PC-3 (cell line): ENCODE data around the gene AGBL1. TPM values are rescaled to one million over a fixed set of nuclear protein-coding genes. Genes with fewer than 3 reads are reported as not detected.

Experiments
- ATAC-seq: fragments of 200-7000 bp; cut with Tn5 transposase; 2 replicates; pipeline ENCODE4 v1.9.1; 2020; ENCODE audit warnings: mild to moderate bottlenecking, moderate library complexity
- BruUV-seq: library from RNA; stranded (reverse); fragments of 400-500 nt; replicated peaks from 2 replicates; lab custom pipeline; 2021; lab: Mats Ljungman, UMichigan
- CTCF ChIA-PET: fragments of 300-600 bp; sonication (Branson Sonifier 250); formaldehyde crosslinking; loops from one replicate; lab custom pipeline; 2022; ENCODE audit warnings: antibody characterized with exemption; lab: Charles Lee
- POLR2A ChIA-PET: fragments of 300-600 bp; sonication (Branson Sonifier 250); formaldehyde crosslinking; loops from one replicate; lab custom pipeline; 2022; ENCODE audit warnings: antibody characterized with exemption; ENCODE audit not compliant: unreplicated experiment; lab: Charles Lee
- DNase-seq: peaks from one replicate; pipeline ENCODE4 v3.0.0-alpha.2; 2015
- H2AFZ ChIP-seq: fragments of 300-600 bp; sonication (generic); 2 replicates; pipeline ENCODE4 v1.6.0; 2016; ENCODE audit warnings: antibody characterized with exemption, low read length
- H3F3A ChIP-seq: fragments of 300-600 bp; sonication (generic); one replicate; pipeline ENCODE4 v1.6.0; 2017; ENCODE audit warnings: antibody characterized with exemption, low read length, control low read depth, mild to moderate bottlenecking; ENCODE audit not compliant: unreplicated experiment
- H3K27ac ChIP-seq: fragments of 300-600 bp; sonication (generic); 2 replicates; pipeline ENCODE4 v1.5.1; 2016; ENCODE audit warnings: mild to moderate bottlenecking, low read length
- H3K27me3 ChIP-seq: fragments of 300-600 bp; sonication (generic); 2 replicates; pipeline ENCODE4 v1.6.1; 2016; ENCODE audit warnings: low read length, mixed read lengths
- H3K36me3 ChIP-seq: fragments of 300-600 bp; sonication (generic); 2 replicates; pipeline ENCODE4 v1.6.1; 2016; ENCODE audit warnings: low read depth, mixed run types, low read length, mixed read lengths
- H3K4me1 ChIP-seq: fragments of 300-600 bp; sonication (generic); 2 replicates; pipeline ENCODE4 v1.5.1; 2016; ENCODE audit warnings: low read length; ENCODE audit not compliant: insufficient read depth
- H3K4me2 ChIP-seq: fragments of 300-600 bp; sonication (generic); 2 replicates; pipeline ENCODE4 v1.6.0; 2016; ENCODE audit warnings: low read length
- H3K4me3 ChIP-seq: fragments of 300-600 bp; sonication (generic); 2 replicates; pipeline ENCODE4 v1.5.1; 2016; ENCODE audit warnings: mild to moderate bottlenecking, low read length, mixed read lengths
- H3K79me2 ChIP-seq: fragments of 300-600 bp; sonication (generic); 2 replicates; pipeline ENCODE4 v1.6.1; 2017; ENCODE audit warnings: low read length, mixed read lengths
- H3K9ac ChIP-seq: fragments of 300-600 bp; sonication (generic); 2 replicates; pipeline ENCODE4 v1.6.0; 2016; ENCODE audit warnings: mild to moderate bottlenecking, low read length
- H3K9me2 ChIP-seq: fragments of 300-600 bp; sonication (generic); replicated peaks from 2 replicates; pipeline ENCODE4 v1.6.1; 2016; ENCODE audit warnings: mixed run types, low read length, mixed read lengths
- H3K9me3 ChIP-seq: fragments of 300-600 bp; sonication (generic); 2 replicates; pipeline ENCODE4 v1.6.1; 2016; ENCODE audit warnings: low read length, mixed read lengths
- H4K20me1 ChIP-seq: fragments of 300-600 bp; sonication (generic); 2 replicates; pipeline ENCODE4 v1.6.1; 2016; ENCODE audit warnings: low read length, mixed read lengths
- CTCF ChIP-seq: fragments of 300-600 bp; sonication (generic); conservative IDR thresholded peaks from 2 replicates; pipeline ENCODE4 v1.5.1; 2017; ENCODE audit warnings: antibody characterized with exemption, low read depth, mild to moderate bottlenecking, low read length
- EZH2 ChIP-seq: fragments of 300-600 bp; sonication (generic); IDR thresholded peaks from one replicate; pipeline ENCODE4 v1.6.1; 2017; ENCODE audit warnings: antibody characterized with exemption, mild to moderate bottlenecking, low read length; ENCODE audit not compliant: unreplicated experiment
- EZH2phosphoT487 ChIP-seq: fragments of 300-600 bp; sonication (generic); IDR thresholded peaks from 2 replicates; pipeline ENCODE4 v1.6.1; 2018; ENCODE audit warnings: mild to moderate bottlenecking, antibody characterized with exemption, low read length, borderline replicate concordance
- intact Hi-C: fragments of 100-400 bp; cut with micrococcal nuclease; formaldehyde crosslinking; loops from 2 replicates; pipeline ENCODE4 v1.9.0; 2023
- total RNA-seq: library from RNA; depleted of rRNA; stranded (reverse); fragments of >200 nt; gene quantifications from 2 replicates; pipeline ENCODE4 v1.2.3, GENCODE V29; 2014

The AGBL1 gene
- total RNA-seq, 1 experiment from 2014 or later: not detected

DNA sequence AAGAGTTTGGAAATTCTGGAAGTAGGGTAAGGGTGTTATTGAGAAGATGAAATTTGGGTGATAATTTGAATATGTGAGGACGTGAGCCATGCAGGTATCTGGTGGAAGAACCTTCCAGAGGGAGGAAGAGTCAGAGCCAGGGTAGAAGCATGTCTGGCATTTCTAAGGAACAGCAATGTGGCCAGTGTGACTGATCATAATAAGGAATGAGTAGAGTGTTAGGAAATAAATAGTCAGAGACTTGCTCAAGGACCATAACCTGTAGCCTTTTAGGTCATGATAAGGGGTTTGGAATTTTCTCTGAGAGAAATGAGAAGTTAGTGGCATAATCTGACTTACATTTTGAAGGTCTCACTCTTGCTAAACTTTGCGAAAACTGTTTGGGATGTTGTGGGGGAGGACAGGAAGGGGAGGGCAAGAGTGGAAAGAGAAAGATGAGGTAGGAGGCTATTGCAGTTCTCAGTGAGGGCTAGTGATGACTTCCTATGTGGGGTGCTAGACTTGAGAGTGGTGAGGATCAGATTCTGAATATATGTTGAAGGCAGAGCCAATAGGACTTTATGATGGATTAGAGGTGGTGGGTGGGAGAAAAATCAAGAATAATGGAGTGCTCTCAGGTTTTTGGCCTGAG is 568.3 kb downstream of the AGBL1 start:
- H3F3A ChIP-seq: no peaks in the 10 kb centered on the region
- no peaks in the 10 kb centered on the region for H3K9me3 ChIP-seq
- H3K4me2 ChIP-seq: no peak overlapping the region
- no peak overlapping the region for H3K27ac ChIP-seq
- CTCF ChIA-PET: no interaction called here
- H2AFZ ChIP-seq: no peak overlapping the region
- intact Hi-C loops: no loop called here
- H3K79me2 ChIP-seq: no peaks in the 10 kb centered on the region
- no peak for TF ChIP-seq EZH2phosphoT487
- no peak overlapping the region for H3K4me3 ChIP-seq
- no peaks in the 10 kb centered on the region for H3K36me3 ChIP-seq
- no peak overlapping the region for H3K9ac ChIP-seq
- no peaks in the 10 kb centered on the region for H3K9me2 ChIP-seq
- no peak for ATAC-seq
- DNase-seq: no peak
- H4K20me1 ChIP-seq: no peaks in the 10 kb centered on the region
- BruUV-seq: no TSS peak
- POLR2A ChIA-PET: no interaction called here
- H3K27me3 ChIP-seq: no peaks in the 10 kb centered on the region
- no peaks in the 10 kb centered on the region; the same call in 1 of the 2 replicates for H3K4me1 ChIP-seq

DNA sequence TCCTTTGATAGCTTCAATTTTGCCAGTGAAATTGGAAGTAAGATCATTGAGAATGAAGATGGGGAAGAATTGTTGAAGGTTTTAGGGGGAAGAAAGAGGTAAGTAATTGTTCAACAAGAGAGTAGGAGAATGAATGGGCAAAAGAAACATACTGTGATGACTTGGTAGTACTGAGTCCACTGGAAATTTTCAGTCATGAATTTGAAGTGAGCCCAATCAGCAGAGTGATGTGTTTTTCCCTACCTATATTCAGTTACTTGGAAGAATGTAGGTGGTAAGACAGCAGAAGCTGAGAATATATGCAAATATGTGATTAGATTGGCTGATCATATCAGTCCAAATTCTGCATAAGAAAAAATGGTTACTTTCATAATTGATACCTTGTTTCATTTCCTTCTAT is 569.6 kb downstream of the AGBL1 start:
- Histone ChIP-seq H4K20me1 (no peaks in the 10 kb centered on the region), H3K9me2 (no peaks in the 10 kb centered on the region), H3K79me2 (no peaks in the 10 kb centered on the region), H3K36me3 (no peaks in the 10 kb centered on the region), H3K9me3 (no peaks in the 10 kb centered on the region), H2AFZ (no peak overlapping the region), H3K4me3 (no peak overlapping the region), H3K9ac (no peak overlapping the region), H3K27me3 (no peaks in the 10 kb centered on the region), H3K4me1 (no peaks in the 10 kb centered on the region; the same call in 1 of the 2 replicates), H3K4me2 (no peak overlapping the region), H3K27ac (no peak overlapping the region), H3F3A (no peaks in the 10 kb centered on the region)
- CTCF ChIA-PET: no interaction called here
- TF ChIP-seq EZH2 (no peak), EZH2phosphoT487 (no peak), CTCF (no peak)
- ATAC-seq (no peak), DNase-seq (no peak)
- no TSS peak for BruUV-seq
- intact Hi-C loops: no loop called here
- POLR2A ChIA-PET: no interaction called here

GRCh38 chr15:86650094-86650493 is 570.4 kb downstream of the AGBL1 start:
- Histone ChIP-seq H3K9me2 (no peaks in the 10 kb centered on the region), H3F3A (no peaks in the 10 kb centered on the region), H3K9me3 (no peaks in the 10 kb centered on the region), H3K4me3 (no peak overlapping the region), H3K36me3 (no peaks in the 10 kb centered on the region), H3K9ac (no peak overlapping the region), H2AFZ (no peak overlapping the region), H3K27me3 (no peaks in the 10 kb centered on the region), H3K4me1 (no peaks in the 10 kb centered on the region; the same call in 1 of the 2 replicates), H3K4me2 (no peak overlapping the region), H3K79me2 (no peaks in the 10 kb centered on the region), H4K20me1 (no peaks in the 10 kb centered on the region), H3K27ac (no peak overlapping the region)
- TF ChIP-seq CTCF: no peak
- no peak for TF ChIP-seq EZH2phosphoT487
- no peak for TF ChIP-seq EZH2
- no TSS peak for BruUV-seq
- ChIA-PET CTCF (no interaction called here), POLR2A (no interaction called here)
- intact Hi-C loops: no loop called here
- peak; percentile 32 for DNase-seq
- ATAC-seq: no peak
